Activated gamma-delta T cell (primary cell): ENCODE results near the gene ASPRV1.
A peak's percentile ranks its signal among the peaks of the same experiment; 100 is the strongest.

Experiments
- DNase-seq: peaks from one replicate; lab custom pipeline; 2025; lab: John Stamatoyannopoulos, UW

The ASPRV1 gene

GRCh38 chr2:69940691-69941090, 20.7 kb downstream of the ASPRV1 start:
- no peak for DNase-seq

GRCh38 chr2:69939722-69940121, 21.7 kb downstream of the ASPRV1 start:
- DNase-seq: no peak

- no peak for DNase-seq
Measured at GRCh38 chr2:69937968-69938367, 23.5 kb downstream of the ASPRV1 start.

GRCh38 chr2:69936906-69937305, 24.5 kb downstream of the ASPRV1 start:
- no peak for DNase-seq

- no peak for DNase-seq
Measured at GRCh38 chr2:69935011-69935410, 26.4 kb downstream of the ASPRV1 start.

- DNase-seq: no peak
Measured at GRCh38 chr2:69934614-69934908, 26.9 kb downstream of the ASPRV1 start.

- DNase-seq: no peak
Measured at GRCh38 chr2:69933839-69934613, 27.4 kb downstream of the ASPRV1 start.

- no peak for DNase-seq
Measured at GRCh38 chr2:69933254-69933828, 28.1 kb downstream of the ASPRV1 start.

- no peak for DNase-seq
Measured at GRCh38 chr2:69932596-69932922, 28.9 kb downstream of the ASPRV1 start.

GRCh38 chr2:69931832-69932595, 29.4 kb downstream of the ASPRV1 start:
- no peak for DNase-seq

GRCh38 chr2:69926849-69927515, 34.4 kb downstream of the ASPRV1 start:
- DNase-seq: no peak

GRCh38 chr2:69923116-69923515, 38.3 kb downstream of the ASPRV1 start:
- DNase-seq: no peak

- no peak for DNase-seq
Measured at GRCh38 chr2:69918401-69918800, 43.0 kb downstream of the ASPRV1 start.

GRCh38 chr2:69917852-69918251, 43.6 kb downstream of the ASPRV1 start:
- DNase-seq: no peak

- DNase-seq: no peak
Measured at GRCh38 chr2:69916106-69916505, 45.3 kb downstream of the ASPRV1 start.

GRCh38 chr2:69914950-69915945, 46.2 kb downstream of the ASPRV1 start, which contains the start of gene MXD1:
Gene MXD1 (plus strand): TSS chr2:69915109. CDS start chr2:69915331, 222 bp downstream.
- peak; percentile 86 for DNase-seq

GRCh38 chr2:69914164-69914949, 47.1 kb downstream of the ASPRV1 start:
- peak; percentile 56 for DNase-seq

GRCh38 chr2:69911985-69912563, 49.4 kb downstream of the ASPRV1 start:
- DNase-seq: no peak
